ENCODE measurements around the gene ALLC.

GRCh38 chr2:3612639-3613523, 45.1 kb upstream of the ALLC start:
- no peak for TF ChIP-seq CTCF (IDR thresholded peaks at IDR 0.05)
- no peak for TF ChIP-seq POLR2A (IDR thresholded peaks at IDR 0.05)

All from testis (tissue), 2 donors.